GM08714 (cell line): ENCODE measurements around the gene PCSK2.

Experiments used
- H3K4me3 ChIP-seq: fragments of 200-500 bp; sonication (Bioruptor generic); 2 replicates; pipeline ENCODE4 v1.5.1; 2014; ENCODE audit warnings: mild to moderate bottlenecking, low read length, inconsistent platforms
- ZNF274 ChIP-seq: IDR thresholded peaks from 2 replicates; pipeline ENCODE4 v1.6.1; 2012; ENCODE audit warnings: mild to moderate bottlenecking, low read depth, low read length

PCSK2 gene

DNA sequence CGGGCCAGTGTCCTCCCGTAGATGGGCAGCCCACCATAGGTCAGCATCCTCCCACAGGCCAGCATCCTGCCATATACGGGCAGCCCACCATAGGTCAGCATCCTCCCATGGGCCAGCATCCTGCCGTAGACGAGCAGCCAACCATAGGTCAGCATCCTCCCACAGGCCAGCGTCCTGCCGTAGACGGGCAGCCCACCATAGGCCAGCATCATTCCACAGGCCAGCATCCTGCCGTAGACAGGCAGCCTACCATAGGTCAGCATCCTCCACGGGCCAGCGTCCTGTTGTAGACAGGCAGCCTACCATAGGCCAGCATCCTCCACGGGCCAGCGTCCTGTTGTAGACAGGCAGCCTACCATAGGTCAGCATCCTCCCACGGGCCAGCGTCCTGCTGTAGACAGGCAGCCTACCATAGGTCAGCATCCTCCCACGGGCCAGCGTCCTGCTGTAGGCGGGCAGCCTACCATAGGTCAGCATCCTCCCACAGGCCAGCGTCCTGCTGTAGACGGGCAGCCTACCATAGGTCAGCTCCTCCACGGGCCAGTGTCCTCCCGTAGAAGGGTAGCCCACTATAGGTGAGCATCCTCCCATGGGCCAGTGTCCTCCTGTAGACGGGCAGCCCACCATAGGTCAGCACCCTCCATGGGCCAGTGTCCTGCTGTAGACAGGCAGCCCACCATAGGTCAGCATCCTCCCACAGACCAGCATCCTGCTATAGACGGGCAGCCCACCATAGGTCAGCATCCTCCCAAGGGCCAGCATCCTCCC lies 241.4 kb downstream of the PCSK2 start:
- no peak overlapping the region for H3K4me3 ChIP-seq
- no peak for TF ChIP-seq ZNF274

DNA sequence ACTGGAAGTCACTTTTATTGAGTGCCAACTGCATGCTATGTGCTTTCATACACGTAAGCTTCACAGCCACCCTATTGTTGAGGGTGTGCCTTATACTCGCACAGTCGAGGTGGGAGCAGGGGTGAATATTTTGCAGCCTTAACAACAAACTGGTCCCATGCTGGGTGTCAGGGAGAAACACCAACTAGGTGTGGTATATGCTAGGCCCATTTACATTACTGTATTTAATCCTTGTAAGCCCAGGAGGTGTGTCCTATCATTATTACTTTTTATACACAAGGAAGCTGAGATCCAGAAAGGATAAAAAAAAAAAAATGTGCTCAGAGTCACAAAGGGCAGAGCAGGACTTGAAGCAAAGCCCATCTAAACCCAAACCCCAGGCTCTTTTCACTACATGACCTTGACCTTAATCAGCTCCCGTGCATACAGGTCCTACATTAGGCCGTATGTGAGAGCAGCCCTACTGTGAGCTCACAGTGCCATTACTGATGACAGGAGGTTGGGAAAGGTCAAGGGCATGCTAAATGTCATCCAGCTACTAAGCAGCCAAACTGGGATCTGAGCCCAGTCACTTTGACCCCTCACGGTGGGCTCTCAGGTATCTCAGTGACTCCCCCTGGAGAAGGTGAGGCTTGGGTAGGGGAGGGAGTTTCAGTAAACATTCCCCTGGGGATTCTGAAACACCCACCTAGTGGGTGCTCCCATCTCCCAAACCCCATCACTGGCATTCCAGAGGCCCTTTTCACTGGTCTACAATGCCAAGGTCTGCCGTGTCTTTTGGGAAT lies 242.6 kb downstream of the PCSK2 start:
- no peak for TF ChIP-seq ZNF274

DNA sequence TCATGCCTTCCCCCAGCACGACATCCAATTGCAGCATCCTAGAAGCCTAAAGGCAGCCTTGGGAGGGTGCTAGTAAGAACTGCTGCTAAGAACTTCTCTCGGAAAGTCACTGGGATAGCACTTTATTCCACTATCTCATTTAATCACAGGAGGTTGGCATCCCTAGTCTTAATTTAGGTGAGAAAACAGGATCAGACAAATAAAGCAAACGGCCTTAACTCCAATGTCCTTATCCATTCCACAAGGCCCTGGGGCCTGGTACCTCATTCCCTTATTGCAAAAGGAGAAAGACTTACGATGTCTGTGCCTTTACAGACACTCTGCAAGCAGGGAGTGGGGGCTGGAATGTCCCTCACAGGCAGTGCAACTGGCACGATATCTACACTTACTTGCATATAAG lies 243.7 kb downstream of the PCSK2 start:
- H3K4me3 ChIP-seq, result no peak overlapping the region
- no peak for TF ChIP-seq ZNF274

More for the DNA sequence above, 242.6 kb downstream of the PCSK2 start:
- no peak overlapping the region for H3K4me3 ChIP-seq

DNA sequence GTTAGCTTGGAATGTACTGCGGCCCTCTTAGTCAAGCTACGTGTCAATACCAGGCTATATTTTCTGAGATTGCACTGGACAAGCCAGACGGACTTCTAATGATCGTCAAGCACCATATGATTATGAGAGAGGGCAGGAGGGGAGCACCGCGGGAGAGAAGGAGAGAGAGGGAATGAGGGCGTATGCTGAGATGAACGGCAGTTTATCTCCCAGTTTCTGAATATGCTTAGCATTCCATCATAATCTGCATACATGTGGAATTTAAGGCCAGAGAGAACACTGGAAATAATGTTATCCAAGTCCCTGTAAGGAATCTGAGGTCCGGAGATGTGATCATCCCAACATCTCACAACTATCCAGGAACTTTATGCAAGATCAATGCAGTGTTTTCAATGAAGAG lies 244.1 kb downstream of the PCSK2 start:
- TF ChIP-seq ZNF274, result no peak
- H3K4me3 ChIP-seq, result no peak overlapping the region

DNA sequence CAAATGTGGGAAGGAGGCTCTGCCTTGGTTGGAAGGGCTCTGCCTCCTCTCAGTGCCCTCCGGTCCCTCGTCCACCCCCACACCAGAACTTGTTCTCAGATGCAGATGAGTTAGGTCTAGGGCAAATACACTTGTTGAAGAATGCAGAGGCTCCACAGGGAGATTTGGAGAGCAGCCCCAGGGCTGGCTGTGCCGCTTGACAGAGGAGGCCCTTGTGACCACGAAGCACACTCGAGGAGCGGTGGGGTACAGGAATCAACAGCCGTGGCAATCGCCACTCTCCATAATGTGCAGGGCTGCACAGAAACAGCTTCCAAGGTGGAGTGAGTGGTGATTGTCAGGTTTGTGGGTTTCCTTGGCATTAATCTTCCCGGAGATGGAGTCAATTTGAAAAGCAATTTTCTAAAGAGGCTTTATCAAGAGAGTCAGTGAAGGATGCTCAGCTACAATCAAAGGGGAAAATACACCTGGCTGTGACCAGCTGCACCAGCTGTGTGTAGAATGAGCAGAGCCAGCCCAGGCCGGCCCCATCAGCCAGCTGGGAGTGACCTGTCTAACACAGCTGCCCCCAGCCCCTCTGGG lies 244.9 kb downstream of the PCSK2 start:
- no peak overlapping the region for H3K4me3 ChIP-seq
- TF ChIP-seq ZNF274, result no peak

DNA sequence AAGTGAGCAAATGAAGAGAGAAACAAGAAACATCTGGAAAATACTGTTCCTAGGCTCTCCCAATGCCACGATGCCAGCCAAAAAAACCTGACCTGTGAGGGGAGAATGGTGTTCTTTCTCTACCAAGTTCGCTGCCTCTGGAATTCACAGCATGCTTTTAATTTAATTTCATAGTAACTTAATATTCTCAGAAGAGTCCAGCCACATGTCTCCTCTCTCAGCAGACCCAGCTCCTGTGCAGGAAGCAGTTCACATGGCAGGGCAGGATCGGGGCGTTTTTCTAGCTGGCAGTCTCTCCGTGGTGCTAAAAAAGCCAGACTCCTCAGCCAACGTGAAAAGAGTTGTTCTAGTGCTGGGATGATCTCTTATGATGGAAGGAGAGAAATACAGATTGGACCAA lies 246.8 kb downstream of the PCSK2 start:
- H3K4me3 ChIP-seq, result no peak overlapping the region
- no peak for TF ChIP-seq ZNF274

DNA sequence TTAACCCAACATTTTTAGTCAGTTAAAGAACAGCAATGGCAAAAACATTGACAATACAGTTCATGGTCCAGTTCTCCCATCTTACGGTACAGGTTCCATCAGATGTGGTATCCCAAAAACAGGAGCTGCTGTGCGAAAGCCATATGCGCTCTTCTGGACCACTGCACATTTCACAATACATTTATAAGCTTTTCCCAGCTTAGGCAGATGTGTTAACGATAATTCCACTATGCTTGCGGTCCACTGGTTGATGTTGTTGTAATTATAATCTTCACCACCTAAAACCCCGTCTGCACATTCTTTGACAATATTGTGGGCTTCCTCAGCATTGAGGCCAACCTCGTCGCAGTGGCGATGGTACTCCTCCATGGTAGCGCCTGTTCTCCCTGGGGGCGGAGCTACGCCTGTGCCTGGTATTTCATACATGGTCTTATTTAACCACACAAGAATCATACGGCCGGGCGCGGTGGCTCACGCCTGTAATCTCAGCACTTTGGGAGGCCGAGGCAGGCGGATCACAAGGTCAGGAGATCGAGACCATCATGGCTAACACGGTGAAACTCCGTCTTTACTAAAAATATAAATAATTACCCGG lies 252.3 kb downstream of the PCSK2 start:
- TF ChIP-seq ZNF274, result no peak
- H3K4me3 ChIP-seq, result no peak overlapping the region

DNA sequence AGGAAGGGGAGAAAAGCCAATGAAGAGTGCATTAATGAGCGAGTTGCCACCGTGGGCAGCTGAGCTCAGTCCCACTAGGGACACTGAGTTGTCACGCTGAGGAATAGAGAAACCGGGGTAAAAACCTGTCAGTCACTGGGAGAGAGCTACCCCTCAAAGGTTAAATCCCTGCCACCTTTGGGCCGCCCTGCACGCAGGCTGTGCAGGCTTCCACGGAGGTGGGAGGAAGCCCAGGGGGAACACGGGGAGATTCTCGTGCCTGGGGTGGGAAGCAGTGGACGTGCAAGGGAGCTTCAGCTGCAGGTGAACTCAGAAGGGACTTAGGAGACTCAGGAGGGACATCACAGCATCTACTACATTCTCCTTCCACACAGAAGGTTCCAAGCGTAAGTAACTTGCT lies 253.9 kb downstream of the PCSK2 start:
- H3K4me3 ChIP-seq, result no peak overlapping the region
- no peak for TF ChIP-seq ZNF274

DNA sequence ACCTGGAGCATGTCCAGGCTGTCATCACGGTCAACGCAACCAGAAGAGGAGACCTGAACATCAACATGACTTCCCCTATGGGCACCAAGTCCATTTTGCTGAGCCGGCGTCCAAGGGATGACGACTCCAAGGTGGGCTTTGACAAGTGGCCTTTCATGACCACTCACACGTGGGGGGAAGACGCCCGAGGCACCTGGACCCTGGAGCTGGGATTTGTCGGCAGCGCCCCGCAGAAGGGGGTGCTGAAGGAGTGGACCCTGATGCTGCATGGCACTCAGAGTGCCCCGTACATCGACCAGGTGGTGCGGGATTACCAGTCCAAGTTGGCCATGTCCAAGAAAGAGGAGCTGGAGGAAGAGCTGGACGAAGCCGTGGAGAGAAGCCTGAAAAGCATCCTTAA lies 254.8 kb downstream of the PCSK2 start:
- no peak for TF ChIP-seq ZNF274
- H3K4me3 ChIP-seq, result no peak overlapping the region

DNA sequence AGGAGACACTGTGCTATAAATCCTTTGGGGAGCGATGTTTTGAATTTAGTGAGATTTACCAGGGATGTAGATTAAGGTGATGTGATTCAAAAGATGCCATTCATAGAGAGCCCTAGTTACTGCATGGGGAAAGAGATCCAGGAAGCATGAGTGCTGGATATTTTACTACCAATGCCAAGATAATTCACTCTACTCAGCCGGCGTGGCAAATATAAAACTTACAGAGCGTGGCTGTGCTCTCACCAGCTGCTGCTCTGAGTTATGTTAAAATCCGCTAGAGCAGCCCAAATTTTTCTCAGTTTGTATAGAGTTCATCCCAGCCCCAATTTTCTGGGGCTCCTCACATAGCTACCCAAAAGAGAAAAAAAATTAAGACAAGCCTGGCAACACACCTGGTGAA lies 255.7 kb downstream of the PCSK2 start:
- no peak overlapping the region for H3K4me3 ChIP-seq
- no peak for TF ChIP-seq ZNF274

DNA sequence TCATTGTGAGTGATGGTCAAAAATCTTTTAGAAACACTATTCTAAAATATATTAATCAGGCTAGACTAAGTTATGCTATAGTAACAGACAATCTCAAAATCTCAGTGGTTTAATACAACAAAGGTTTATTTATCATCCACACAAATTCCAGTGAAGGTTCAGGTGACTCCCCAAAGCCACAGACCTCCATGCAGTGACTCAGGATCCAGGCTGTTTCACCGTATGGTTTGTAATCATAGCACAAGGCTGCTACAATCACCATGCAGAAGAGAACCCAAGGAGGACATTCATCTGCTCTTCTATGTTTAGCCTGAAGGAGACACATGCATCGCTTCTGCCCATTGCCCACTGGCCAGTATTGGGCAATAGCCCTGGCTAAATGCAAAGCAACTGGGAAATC lies 258.2 kb downstream of the PCSK2 start:
- TF ChIP-seq ZNF274, result no peak

DNA sequence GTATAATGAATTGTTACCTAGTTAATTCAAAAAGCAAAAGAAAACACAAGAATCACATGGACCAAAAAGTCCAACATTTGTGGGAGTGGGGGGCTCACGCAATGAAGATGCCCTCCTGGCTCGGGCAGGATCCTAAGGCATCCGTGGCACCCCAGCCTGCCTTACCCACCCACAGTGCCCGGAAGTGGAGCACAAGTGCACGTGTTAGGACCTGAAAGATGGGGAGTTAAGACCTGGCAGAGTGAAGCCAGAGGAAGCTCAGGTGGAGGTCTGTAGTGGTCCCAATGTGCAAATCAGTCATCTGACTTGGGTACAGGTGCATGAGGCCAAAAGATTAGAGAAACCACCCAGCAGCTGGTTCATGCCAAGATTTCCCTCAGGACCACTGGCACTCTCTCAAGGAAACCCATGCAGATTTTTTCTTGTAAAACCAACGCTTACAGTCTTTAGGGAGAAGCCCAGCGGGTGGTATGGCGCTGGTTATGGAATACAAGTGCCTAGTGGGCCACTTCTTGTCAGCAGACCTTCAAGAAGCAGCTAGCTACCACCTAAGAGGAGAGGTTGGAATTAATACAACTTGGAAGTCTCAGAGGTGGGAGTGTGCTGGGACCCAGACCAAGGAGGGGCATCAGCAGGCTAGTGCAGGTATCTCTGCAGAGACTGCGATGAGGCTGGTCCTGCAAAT lies 262.2 kb downstream of the PCSK2 start:
- H3K4me3 ChIP-seq, result no peak overlapping the region
- TF ChIP-seq ZNF274, result no peak

More for the DNA sequence above, 258.2 kb downstream of the PCSK2 start:
- H3K4me3 ChIP-seq, result no peak overlapping the region

DNA sequence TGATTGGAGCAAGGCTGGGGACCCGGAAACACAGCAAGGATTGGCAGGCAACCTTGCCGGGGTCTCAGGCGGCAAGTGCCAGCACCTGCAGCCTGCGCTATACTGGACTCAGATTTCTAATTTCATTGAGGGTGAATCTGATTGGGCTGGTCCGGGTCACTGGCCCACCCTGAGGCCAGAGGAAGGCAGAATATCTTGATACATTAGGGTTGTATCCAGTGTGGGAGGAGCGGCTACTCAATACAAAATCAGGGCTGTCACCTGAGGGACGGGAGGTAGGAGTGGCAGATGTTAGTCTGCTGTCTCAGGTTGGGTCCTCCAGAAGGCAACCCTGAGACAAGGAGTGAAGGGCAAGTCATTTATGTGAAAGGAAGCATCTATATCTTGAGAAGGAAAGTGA lies 263.7 kb downstream of the PCSK2 start:
- TF ChIP-seq ZNF274, result no peak
- H3K4me3 ChIP-seq, result no peak overlapping the region

DNA sequence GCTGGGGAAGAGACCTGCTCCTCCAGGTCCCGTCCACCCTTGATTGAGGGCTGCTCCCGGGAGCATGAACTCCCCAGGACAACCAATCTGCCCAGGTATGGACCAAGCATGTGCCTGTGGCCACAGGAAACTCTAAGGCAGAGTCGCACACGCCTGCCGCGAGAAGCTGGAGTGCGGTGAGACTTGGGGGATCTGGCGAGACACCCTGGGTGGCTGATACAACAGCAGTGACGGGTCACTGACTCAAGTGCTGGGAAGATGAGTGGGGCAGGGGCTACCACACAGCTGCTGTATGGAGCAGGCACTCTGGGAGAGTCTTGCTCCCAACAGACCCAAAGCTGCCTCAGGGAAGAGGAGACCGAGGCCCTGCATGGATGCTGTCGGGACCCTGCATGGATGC lies 264.2 kb downstream of the PCSK2 start:
- no peak overlapping the region for H3K4me3 ChIP-seq
- TF ChIP-seq ZNF274, result no peak

DNA sequence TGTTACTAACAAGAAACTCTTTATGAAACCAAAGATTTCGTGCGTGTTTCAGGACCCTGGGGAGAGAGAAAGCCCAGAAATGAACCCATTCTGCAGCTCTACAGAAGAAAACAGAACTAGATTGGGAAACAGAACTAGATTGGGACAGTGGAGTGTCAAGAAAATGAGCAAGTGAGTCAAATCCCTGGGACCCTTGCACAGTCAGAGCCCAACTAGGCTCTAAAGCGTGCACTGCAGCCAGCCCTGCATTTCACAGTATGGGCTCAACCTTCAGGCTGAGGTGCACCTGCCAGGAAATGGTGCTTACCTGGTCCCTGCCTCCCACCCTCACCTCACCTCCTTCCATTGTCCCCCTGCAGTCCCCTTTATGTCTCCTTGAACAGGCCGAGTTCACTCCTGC lies 264.6 kb downstream of the PCSK2 start:
- TF ChIP-seq ZNF274, result no peak
- H3K4me3 ChIP-seq, result no peak overlapping the region
